Right forelimb (tissue), 1 donor: Measurements from ENCODE around the gene POLRMT.
"Not testable (repeated sequence)": the region's sequence is repeated elsewhere in the genome, so short reads cannot be mapped to it uniquely, and the experiment has no call there.

Experiments used
- DNase-seq: peaks from one replicate; pipeline ENCODE4 v3.0.0-alpha.2; 2018

Gene POLRMT

GRCh38 chr19:590396-590745, 43.0 kb downstream of the POLRMT start:
- no peak for DNase-seq

GRCh38 chr19:589693-590395, 43.5 kb downstream of the POLRMT start, which contains the start of gene HCN2:
Gene HCN2, plus strand, starts transcription at chr19:589881. Its CDS starts 65 bp downstream, at chr19:589946.
- DNase-seq = no peak

GRCh38 chr19:588741-589692, 44.3 kb downstream of the POLRMT start:
- no peak for DNase-seq

DNA sequence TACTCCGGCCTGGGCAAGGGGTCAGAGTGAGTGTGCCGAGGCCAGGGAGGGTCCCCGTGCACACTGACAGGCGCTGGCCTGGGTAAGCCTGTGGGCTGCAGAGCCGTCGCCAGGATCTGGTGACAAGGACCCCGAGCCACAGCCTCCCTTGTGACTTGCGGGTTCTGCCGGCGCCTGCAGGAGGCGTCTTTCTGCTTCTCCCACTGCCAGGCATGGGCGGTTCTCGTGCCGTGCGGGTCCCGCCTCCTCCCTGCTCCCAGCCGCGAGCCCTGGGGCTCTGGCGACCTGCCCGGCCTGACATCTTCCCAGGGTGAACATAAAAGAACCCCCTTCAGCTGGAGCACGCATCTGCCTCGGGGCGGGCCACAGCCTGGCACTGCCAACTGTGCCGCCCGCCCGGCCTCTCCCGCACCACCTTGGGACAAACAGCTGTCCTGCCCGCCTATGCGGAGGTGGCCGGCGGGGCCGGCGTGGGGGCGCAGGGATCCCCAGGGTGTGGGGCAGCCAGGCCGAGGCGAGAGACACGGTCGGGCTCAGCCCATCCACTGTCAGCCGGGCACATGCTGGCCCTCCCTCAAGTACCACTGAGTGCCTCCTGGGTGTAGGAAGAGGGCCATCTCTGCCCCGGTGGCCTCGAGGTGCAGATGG, 45.1 kb downstream of the POLRMT start:
- DNase-seq = peak; percentile 75

GRCh38 chr19:585551-586110, 47.7 kb downstream of the POLRMT start:
- DNase-seq = no peak

- not testable (repeated sequence) for DNase-seq
These were observed 48.2 kb downstream of the POLRMT start for GRCh38 chr19:585146-585545.

DNA sequence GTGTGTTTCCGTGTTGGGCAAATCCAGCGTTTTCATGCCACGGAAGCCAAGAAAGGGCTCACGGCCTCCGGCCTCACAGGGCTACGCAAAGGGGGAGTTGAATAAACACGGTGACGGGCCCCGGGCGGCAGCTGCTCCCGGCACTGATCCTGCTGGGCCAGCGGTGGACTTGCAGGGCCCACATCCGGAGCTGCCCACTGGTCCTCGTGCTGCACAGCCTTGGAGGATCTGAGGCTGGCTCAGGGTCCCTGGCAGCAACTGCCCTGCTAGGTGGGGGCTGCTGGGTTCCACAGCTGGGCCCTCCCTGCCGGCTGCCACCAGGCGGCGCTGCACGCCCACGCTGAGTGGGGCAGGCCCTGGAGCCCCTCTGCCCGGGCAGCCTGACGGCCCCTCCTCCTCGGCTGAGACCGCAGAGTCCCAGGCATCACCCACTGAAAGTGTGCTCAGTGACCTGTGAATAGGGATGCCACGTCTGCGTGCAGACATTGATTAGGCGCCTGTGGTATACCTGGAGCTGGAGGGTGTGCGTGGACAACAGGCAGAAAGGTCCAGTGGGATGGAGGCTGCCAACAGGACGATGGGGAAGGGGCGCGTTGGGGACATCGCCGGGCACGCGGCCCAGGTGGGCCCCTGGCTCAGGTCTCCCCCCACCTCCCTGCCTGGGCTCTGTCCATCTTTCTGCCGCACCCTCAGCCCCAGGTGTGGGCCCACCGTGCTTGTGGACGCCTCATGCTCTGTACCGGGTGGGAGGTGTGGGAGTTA, 48.9 kb downstream of the POLRMT start:
- DNase-seq = peak; percentile 80

- no peak for DNase-seq
These were observed 49.4 kb downstream of the POLRMT start for GRCh38 chr19:583968-584239.

DNA sequence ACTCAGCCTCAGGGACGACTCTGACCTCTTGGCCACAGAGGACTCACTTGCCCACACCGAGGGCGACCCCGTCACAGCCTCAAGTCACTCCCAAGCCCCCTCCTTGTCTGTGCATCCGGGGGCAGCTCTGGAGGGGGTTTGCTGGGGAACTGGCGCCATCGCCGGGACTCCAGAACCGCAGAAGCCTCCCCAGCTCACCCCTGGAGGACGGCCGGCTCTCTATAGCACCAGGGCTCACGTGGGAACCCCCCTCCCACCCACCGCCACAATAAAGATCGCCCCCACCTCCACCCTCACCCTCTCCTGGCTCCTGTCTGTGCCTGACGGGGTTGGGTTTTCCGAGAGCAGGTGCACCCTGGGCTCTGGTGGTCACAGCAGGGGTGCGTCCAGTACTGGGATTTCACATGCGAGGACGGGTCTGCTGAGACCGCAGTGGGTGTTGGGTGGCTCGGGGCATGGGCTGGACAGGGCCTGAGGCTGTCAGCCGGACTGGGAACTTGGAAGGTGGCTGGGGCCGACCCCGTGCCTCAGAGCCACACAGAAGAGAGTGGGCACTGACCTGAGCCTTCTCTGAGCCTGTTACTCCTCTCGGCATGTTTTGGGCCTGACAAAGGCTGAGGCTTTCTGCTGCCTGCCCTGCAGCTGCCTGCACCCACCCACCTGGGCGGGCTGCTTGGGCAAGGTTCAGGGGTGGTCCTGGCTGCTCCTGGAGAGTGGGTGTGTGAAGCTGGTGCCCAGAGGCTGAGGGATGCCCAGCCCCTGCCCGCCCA, 50.0 kb downstream of the POLRMT start:
- no peak for DNase-seq

DNA sequence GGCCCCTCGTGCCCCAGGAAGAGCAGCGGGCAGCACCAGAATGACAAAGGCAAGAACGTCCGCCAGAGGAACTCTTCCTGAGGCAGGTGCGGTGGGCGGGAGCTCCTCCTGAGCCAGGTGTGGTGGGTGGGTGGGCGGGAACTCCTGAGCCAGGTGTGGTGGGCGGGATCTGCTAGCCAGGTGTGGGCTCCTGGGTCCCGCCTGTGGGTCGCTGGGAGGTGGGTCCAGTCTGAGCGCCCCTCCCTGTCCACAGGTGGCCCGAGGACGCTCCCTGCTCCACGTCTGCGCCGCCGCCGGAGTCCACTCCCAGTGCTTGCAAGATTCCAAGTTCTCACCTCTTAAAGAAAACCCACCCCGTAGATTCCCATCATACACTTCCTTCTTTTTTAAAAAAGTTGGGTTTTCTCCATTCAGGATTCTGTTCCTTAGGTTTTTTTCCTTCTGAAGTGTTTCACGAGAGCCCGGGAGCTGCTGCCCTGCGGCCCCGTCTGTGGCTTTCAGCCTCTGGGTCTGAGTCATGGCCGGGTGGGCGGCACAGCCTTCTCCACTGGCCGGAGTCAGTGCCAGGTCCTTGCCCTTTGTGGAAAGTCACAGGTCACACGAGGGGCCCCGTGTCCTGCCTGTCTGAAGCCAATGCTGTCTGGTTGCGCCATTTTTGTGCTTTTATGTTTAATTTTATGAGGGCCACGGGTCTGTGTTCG, 50.7 kb downstream of the POLRMT start:
- no peak for DNase-seq

- DNase-seq = no peak
These were observed 51.8 kb downstream of the POLRMT start for GRCh38 chr19:581399-582111.

DNA sequence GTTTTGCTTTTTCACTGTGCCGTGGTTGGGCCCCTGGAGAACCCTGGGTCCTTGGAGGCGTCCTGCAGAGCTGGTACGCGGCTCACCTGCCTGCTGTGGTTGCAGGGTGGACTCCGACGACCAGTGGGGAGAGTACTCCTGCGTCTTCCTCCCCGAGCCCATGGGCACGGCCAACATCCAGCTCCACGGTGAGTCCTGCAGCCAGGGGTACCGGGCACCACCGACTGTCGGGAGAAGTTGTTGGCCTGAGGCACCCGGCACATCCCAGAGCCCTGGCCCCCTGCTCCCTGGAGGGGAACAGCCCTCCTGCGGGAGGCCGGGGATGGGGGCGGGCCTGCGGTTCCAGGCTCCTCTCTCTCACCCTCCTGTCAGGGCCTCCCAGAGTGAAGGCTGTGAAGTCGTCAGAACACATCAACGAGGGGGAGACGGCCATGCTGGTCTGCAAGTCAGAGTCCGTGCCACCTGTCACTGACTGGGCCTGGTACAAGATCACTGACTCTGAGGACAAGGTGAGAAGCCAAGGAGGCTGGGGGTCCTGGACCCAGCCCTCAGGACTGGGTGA, 53.0 kb downstream of the POLRMT start:
- DNase-seq = no peak

GRCh38 chr19:579842-580155, 53.5 kb downstream of the POLRMT start:
- DNase-seq = no peak

DNA sequence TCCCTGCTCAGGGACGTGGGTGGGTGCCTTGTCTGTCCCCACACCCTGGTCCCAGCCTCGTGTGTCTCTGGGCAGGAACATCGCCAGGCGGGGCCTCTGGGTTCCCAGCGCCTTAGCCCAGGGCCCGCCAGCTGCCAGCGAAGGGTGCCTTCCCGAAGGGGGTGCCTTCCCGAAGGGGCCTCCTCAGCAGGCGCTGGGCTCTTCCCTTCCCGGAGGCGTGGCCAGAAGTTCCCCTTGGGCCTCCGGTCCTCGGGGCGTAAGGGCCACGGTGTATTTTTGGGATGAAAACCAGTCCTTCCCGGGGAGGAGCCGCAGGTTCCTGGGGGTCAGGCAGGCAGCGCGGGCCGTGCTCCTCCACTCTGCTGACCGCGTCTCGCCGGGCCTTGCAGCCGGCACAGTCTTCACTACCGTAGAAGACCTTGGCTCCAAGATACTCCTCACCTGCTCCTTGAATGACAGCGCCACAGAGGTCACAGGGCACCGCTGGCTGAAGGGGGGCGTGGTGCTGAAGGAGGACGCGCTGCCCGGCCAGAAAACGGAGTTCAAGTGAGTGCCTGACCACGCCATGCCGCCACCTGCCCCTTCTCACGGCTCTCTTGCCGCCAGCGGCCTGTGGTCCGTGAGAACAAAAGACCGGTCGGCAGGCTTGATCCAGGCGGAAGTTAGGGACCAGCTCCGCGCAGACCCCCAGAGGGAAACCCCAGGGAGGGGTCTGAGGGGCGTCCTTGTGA, 54.1 kb downstream of the POLRMT start:
- no peak for DNase-seq

DNA sequence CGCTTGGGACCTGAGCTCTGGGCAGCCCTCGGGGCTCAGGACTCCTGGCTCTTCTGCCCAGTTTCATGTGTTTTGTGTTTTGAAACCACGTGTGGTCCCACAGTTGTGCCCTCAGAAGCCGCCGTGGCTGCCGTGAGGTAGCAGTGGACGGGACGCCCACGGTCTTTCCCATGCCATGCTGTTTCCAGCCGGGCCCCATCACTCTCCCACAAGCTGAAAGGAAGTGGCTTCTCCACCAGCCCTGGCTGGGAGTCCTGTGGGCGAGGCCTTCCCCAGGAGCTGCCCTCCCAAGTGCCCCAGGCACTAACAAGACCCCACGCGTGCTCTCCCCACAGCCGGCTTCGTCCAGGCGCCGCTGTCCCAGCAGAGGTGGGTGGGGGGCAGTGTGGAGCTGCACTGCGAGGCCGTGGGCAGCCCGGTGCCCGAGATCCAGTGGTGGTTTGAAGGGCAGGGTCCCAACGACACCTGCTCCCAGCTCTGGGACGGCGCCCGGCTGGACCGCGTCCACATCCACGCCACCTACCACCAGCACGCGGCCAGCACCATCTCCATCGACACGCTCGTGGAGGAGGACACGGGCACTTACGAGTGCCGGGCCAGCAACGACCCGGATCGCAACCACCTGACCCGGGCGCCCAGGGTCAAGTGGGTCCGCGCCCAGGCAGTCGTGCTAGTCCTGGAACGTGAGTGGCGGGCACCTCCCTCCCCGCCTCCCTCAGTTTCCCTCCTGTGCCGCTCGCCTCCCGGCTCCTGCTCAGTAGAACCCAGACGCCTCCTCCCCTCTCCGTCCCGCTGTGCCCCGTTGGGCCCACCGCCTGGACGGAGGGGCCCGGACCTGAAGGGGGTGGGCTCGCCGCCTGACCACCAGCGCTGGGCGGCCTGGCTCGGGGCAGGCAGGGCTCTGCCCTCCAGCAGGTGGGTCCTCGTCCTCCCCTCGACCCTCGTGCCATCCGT, 55.6 kb downstream of the POLRMT start:
- no peak for DNase-seq

DNA sequence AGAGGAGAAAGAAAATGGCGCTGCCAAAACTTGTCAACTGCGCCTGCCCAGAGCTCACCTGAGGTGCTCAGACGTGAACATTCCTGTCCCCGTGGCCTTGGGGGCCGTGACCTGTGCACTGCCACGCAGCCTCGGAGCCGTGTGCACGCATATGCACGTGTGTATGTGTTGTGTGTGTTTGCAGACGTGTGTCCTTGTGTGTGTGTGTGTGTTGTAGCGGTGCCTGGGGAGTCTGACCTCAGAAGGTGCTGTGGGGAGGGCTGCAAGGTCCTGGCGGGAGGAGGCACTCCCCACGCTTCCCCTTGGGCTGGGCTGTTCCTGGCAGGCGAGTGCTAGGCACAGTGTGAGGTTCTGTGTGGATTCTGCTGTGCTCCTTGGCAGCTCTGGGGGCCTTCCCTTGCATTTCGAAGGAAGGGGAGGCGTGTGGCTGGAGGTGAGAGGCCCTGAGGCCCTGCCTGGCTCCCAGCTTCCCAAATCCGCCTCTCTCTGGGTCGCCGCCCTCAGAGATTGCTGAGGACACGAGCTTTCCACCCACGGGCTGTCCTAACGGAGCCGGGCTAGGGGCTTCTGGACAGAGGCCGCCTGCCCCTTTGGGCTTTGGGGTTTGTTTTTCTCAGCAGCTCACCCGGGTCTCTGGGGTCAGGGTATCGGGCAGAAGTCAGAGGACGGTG, 56.4 kb downstream of the POLRMT start:
- DNase-seq = no peak

DNA sequence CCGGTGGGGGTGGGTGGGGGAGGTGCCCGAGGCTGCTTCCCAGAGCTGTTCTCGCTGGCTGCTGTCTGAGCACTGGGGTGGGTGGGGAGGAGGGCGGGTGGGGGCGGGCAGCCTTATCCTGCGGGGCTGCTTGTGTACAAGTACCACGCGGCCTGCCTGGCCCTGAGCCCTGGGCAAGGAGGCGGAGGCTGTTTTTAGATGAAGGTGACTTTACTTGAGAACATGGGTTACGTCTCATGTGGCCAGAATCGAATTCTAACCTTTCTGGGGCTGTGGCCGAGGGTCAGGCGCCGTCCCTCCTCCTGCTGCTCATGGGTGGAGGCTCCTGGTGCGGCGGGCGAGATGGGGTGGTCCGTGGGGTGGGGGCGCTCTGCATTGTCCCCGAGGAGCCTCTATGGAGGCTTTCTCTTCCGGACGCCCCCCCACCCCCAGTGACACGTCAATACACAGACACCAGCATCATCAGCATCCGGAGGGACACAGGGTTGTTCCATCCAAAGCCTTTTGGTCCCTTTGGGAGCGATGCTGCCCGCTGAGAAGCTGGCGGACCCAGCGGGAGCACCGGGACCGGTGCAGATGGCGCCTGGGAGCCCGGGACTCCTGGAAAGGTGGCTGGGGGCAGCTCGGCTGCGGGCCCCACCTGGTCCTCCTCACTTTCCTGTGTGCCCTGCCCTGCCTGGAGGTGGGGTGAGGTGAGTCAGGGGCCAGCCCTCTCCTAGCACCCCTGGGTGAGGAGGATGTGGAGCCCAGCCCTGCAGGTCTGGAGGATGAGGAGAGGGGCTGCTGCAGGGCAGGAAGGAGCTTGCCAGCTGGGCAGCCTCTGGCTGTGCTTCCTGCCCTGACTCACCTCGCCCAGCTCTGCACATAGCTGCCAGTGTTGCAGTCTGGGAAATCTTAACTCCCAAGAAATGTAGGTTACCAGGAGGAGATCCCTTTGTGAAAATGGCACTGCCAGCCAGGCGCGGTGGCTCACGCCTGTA, 57.5 kb downstream of the POLRMT start:
- DNase-seq = no peak
